GM12892 (cell line): Measurements from ENCODE around the gene SEMA3A.

Source experiments
- POLR2A ChIP-seq: IDR thresholded peaks from 2 replicates; pipeline ENCODE4 v1.6.1; 2011; ENCODE audit warnings: low read depth, low read length, control low read depth
- POLR2AphosphoS5 ChIP-seq: IDR thresholded peaks from 2 replicates; pipeline ENCODE4 v1.6.1; 2011; ENCODE audit warnings: low read depth, low read length, control low read depth
- TAF1 ChIP-seq: IDR thresholded peaks from 2 replicates; pipeline ENCODE4 v1.6.1; 2011; ENCODE audit warnings: low read depth, mild to moderate bottlenecking, control low read depth, low read length, borderline replicate concordance

DNA sequence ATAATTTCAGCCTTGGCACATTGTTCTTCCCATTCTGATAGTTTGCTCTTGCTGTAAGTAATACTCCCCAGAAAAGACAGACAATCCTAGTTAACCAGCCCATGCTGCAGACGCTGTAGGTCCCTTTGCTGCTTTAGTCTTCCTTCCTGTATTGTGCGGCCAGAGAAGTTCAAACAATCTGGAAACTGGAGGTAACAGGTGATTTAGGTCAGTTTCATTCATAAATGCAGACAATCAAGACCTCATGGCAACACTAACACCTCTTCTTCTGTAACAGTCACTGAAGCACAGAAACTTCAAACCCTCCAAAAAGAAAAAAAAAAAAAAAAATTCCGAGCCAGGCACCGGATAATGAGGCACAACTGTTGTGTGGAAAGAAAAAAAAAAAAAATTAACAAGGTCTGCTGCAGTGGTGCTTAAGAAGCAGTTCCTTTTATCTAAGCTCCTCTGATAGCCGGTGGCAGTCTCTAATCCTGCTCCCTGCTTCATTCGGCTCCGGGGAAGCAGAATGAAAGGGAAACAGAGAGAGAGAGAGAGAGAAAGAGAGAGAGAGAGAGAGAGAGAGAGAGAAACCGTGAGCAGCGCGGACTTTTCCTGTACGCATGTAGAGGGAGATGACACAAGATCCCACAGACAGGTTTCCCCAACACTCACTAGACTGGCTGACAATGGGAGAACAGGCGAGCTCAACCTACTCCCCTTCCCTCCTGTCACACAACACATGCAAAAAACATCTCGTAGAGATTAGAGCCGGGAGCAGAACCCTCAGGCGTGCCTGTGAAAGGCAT lies at the start of gene SEMA3A:
- TF ChIP-seq POLR2A = no peak
- TF ChIP-seq POLR2AphosphoS5 = no peak
- no peak for TF ChIP-seq TAF1
